ENCODE measurements around the gene ZNF165.
"Not testable (repeated sequence)": the region's sequence is repeated elsewhere in the genome, so short reads cannot be mapped to it uniquely, and the experiment has no call there.

ZNF165 gene

GRCh38 chr6:28080381-28080630, at the start of gene ZNF165:
TSS of gene ZNF165 (plus strand) at chr6:28080568. CDS start at chr6:28085481, 4,913 bp downstream.
- not testable (repeated sequence) for H3K27me3 ChIP-seq (ENCODE audit: insufficient read depth, low read depth); H3K4me3 ChIP-seq (IDR thresholded peaks at IDR 0.05; ENCODE audit: insufficient read depth, low read depth, low read length); H3K79me2 ChIP-seq (ENCODE audit: insufficient read depth, low read depth); H4K20me1 ChIP-seq (ENCODE audit: insufficient read depth); H3K36me3 ChIP-seq (ENCODE audit: insufficient read depth)
- peak within 1 kb of the TSS; percentile 85 for H3K4me2 ChIP-seq
- peaks cover 12% of the 10 kb centered on the region for H3K4me1 ChIP-seq (ENCODE audit: low read depth, poor library complexity, severe bottlenecking)
- peak within 1 kb of the TSS; percentile 72 for H3K9ac ChIP-seq
- peak within 1 kb of the TSS; percentile 86 for H2AFZ ChIP-seq (ENCODE audit: low read depth)
- peak within 1 kb of the TSS; percentile 72 for H3K27ac ChIP-seq

GRCh38 chr6:28053584-28053983, 26.8 kb upstream of the ZNF165 start:
- Histone ChIP-seq H3K4me1 (ENCODE audit: low read depth, poor library complexity, severe bottlenecking) (no peaks in the 10 kb centered on the region), H3K27ac (no peak overlapping the region), H3K27me3 (ENCODE audit: insufficient read depth, low read depth) (no peaks in the 10 kb centered on the region), H3K4me3 (IDR thresholded peaks at IDR 0.05; ENCODE audit: insufficient read depth, low read depth, low read length) (no peak overlapping the region), H3K9ac (no peak overlapping the region), H3K36me3 (ENCODE audit: insufficient read depth) (no peaks in the 10 kb centered on the region), H2AFZ (ENCODE audit: low read depth) (no peak overlapping the region), H3K79me2 (ENCODE audit: insufficient read depth, low read depth) (no peaks in the 10 kb centered on the region), H3K4me2 (no peak overlapping the region), H4K20me1 (ENCODE audit: insufficient read depth) (no peaks in the 10 kb centered on the region)
- no peak for TF ChIP-seq CTCF (conservative IDR thresholded peaks at IDR 0.05; ENCODE audit: low read depth, low read length)

GRCh38 chr6:28060405-28060804, 20.0 kb upstream of the ZNF165 start:
- no peak for TF ChIP-seq CTCF (conservative IDR thresholded peaks at IDR 0.05; ENCODE audit: low read depth, low read length)
- no peak overlapping the region for H3K4me3 ChIP-seq (IDR thresholded peaks at IDR 0.05; ENCODE audit: insufficient read depth, low read depth, low read length)
- H3K27ac ChIP-seq = no peak overlapping the region
- H3K4me1 ChIP-seq (ENCODE audit: low read depth, poor library complexity, severe bottlenecking) = no peaks in the 10 kb centered on the region
- no peaks in the 10 kb centered on the region for H3K27me3 ChIP-seq (ENCODE audit: insufficient read depth, low read depth)
- no peak overlapping the region for H3K4me2 ChIP-seq
- no peak overlapping the region for H2AFZ ChIP-seq (ENCODE audit: low read depth)
- H3K79me2 ChIP-seq (ENCODE audit: insufficient read depth, low read depth) = no peaks in the 10 kb centered on the region
- H3K9ac ChIP-seq = no peak overlapping the region
- H4K20me1 ChIP-seq (ENCODE audit: insufficient read depth) = no peaks in the 10 kb centered on the region
- no peaks in the 10 kb centered on the region for H3K36me3 ChIP-seq (ENCODE audit: insufficient read depth)

- no peaks in the 10 kb centered on the region for H3K79me2 ChIP-seq (ENCODE audit: insufficient read depth, low read depth)
- TF ChIP-seq CTCF (conservative IDR thresholded peaks at IDR 0.05; ENCODE audit: low read depth, low read length) = no peak
- H3K4me1 ChIP-seq (ENCODE audit: low read depth, poor library complexity, severe bottlenecking) = no peaks in the 10 kb centered on the region
- no peaks in the 10 kb centered on the region for H4K20me1 ChIP-seq (ENCODE audit: insufficient read depth)
- H3K36me3 ChIP-seq (ENCODE audit: insufficient read depth) = no peaks in the 10 kb centered on the region
- H3K4me3 ChIP-seq (IDR thresholded peaks at IDR 0.05; ENCODE audit: insufficient read depth, low read depth, low read length) = no peak overlapping the region
- no peak overlapping the region for H3K9ac ChIP-seq
- no peak overlapping the region for H2AFZ ChIP-seq (ENCODE audit: low read depth)
- no peaks in the 10 kb centered on the region for H3K27me3 ChIP-seq (ENCODE audit: insufficient read depth, low read depth)
- no peak overlapping the region for H3K4me2 ChIP-seq
- H3K27ac ChIP-seq = no peak overlapping the region
These were observed 16.1 kb upstream of the ZNF165 start for GRCh38 chr6:28064272-28064671.

GRCh38 chr6:28068067-28068466, 12.3 kb upstream of the ZNF165 start:
- Histone ChIP-seq H3K4me2 (no peak overlapping the region), H3K36me3 (ENCODE audit: insufficient read depth) (no peaks in the 10 kb centered on the region), H2AFZ (ENCODE audit: low read depth) (no peak overlapping the region), H4K20me1 (ENCODE audit: insufficient read depth) (no peaks in the 10 kb centered on the region), H3K9ac (no peak overlapping the region), H3K4me1 (ENCODE audit: low read depth, poor library complexity, severe bottlenecking) (no peaks in the 10 kb centered on the region), H3K79me2 (ENCODE audit: insufficient read depth, low read depth) (no peaks in the 10 kb centered on the region), H3K27me3 (ENCODE audit: insufficient read depth, low read depth) (no peaks in the 10 kb centered on the region), H3K4me3 (IDR thresholded peaks at IDR 0.05; ENCODE audit: insufficient read depth, low read depth, low read length) (no peak overlapping the region), H3K27ac (no peak overlapping the region)
- no peak for TF ChIP-seq CTCF (conservative IDR thresholded peaks at IDR 0.05; ENCODE audit: low read depth, low read length)

- not testable (repeated sequence) for H3K27ac ChIP-seq; H3K4me3 ChIP-seq (IDR thresholded peaks at IDR 0.05; ENCODE audit: insufficient read depth, low read depth, low read length); H3K4me1 ChIP-seq (ENCODE audit: low read depth, poor library complexity, severe bottlenecking); H3K36me3 ChIP-seq (ENCODE audit: insufficient read depth); H2AFZ ChIP-seq (ENCODE audit: low read depth); H3K4me2 ChIP-seq; H3K27me3 ChIP-seq (ENCODE audit: insufficient read depth, low read depth); H3K9ac ChIP-seq; H4K20me1 ChIP-seq (ENCODE audit: insufficient read depth); H3K79me2 ChIP-seq (ENCODE audit: insufficient read depth, low read depth)
These were observed 9.4 kb upstream of the ZNF165 start for GRCh38 chr6:28070968-28071367.
